ENCODE results near the gene NUP37. TPM values are rescaled to one million over a fixed set of nuclear protein-coding genes. Genes with fewer than 3 reads are reported as not detected.
A peak's percentile ranks its signal among the peaks of the same experiment; 100 is the strongest.

Gene NUP37
- total and polyA plus RNA-seq, 2 of the 13 experiments (the other 11 are each of a cell fraction or from before 2014, with no cell fraction given) = 50.6 to 80.1 TPM

GRCh38 chr12:102061560-102062418 is 58.1 kb downstream of the NUP37 start, which contains the start of gene WASHC3 (continued):
- TF ChIP-seq, protein P1, sequence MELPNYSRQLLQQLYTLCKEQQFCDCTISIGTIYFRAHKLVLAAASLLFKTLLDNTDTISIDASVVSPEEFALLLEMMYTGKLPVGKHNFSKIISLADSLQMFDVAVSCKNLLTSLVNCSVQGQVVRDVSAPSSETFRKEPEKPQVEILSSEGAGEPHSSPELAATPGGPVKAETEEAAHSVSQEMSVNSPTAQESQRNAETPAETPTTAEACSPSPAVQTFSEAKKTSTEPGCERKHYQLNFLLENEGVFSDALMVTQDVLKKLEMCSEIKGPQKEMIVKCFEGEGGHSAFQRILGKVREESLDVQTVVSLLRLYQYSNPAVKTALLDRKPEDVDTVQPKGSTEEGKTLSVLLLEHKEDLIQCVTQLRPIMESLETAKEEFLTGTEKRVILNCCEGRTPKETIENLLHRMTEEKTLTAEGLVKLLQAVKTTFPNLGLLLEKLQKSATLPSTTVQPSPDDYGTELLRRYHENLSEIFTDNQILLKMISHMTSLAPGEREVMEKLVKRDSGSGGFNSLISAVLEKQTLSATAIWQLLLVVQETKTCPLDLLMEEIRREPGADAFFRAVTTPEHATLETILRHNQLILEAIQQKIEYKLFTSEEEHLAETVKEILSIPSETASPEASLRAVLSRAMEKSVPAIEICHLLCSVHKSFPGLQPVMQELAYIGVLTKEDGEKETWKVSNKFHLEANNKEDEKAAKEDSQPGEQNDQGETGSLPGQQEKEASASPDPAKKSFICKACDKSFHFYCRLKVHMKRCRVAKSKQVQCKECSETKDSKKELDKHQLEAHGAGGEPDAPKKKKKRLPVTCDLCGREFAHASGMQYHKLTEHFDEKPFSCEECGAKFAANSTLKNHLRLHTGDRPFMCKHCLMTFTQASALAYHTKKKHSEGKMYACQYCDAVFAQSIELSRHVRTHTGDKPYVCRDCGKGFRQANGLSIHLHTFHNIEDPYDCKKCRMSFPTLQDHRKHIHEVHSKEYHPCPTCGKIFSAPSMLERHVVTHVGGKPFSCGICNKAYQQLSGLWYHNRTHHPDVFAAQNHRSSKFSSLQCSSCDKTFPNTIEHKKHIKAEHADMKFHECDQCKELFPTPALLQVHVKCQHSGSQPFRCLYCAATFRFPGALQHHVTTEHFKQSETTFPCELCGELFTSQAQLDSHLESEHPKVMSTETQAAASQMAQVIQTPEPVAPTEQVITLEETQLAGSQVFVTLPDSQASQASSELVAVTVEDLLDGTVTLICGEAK (IDR thresholded peaks at IDR 0.05) = peak; percentile 27; the same call in 1 of the 2 replicates
- TF ChIP-seq, protein P1 (CRISPR knock-in tag; IDR thresholded peaks at IDR 0.05) = no peak
- TF ChIP-seq HCFC1 (IDR thresholded peaks at IDR 0.05; ENCODE audit: low read depth, low read length) (peak; percentile 88), ZNF280D (CRISPR knock-in tag; IDR thresholded peaks at IDR 0.05) (no peak), HNRNPL (IDR thresholded peaks at IDR 0.05; ENCODE audit: low read depth, low read length) (0 out of 2 replicates have a peak, but pooled peaks have one; percentile 25), HOMEZ (CRISPR knock-in tag; IDR thresholded peaks at IDR 0.05; ENCODE audit: low read depth) (no peak), ZNF564 (CRISPR knock-in tag; IDR thresholded peaks at IDR 0.05) (peak; percentile 60; the same call in 1 of the 2 replicates), ZNF740 (CRISPR knock-in tag; IDR thresholded peaks at IDR 0.05) (no peak), JDP2 (CRISPR knock-in tag; IDR thresholded peaks at IDR 0.05; ENCODE audit: borderline replicate concordance) (no peak), ZNF251 (CRISPR knock-in tag; IDR thresholded peaks at IDR 0.05) (no peak), GATAD2A (CRISPR knock-in tag; IDR thresholded peaks at IDR 0.05) (no peak), CREM (IDR thresholded peaks at IDR 0.05) (peak; percentile 96), CREM (CRISPR knock-in tag; IDR thresholded peaks at IDR 0.05) (no peak), ATF1 (CRISPR knock-in tag; IDR thresholded peaks at IDR 0.05) (peak; percentile 89)
- TF ChIP-seq, protein P2, sequence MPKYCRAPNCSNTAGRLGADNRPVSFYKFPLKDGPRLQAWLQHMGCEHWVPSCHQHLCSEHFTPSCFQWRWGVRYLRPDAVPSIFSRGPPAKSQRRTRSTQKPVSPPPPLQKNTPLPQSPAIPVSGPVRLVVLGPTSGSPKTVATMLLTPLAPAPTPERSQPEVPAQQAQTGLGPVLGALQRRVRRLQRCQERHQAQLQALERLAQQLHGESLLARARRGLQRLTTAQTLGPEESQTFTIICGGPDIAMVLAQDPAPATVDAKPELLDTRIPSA (CRISPR knock-in tag; IDR thresholded peaks at IDR 0.05; ENCODE audit: borderline replicate concordance) = no peak
